PFSK-1 (cell line): Measurements from ENCODE around the gene MRPS15.

Experiments
- POLR2AphosphoS5 ChIP-seq: IDR thresholded peaks from 2 replicates; pipeline ENCODE4 v1.6.1; 2012; ENCODE audit warnings: low read depth, mild to moderate bottlenecking, control low read depth, low read length, moderate library complexity
- TAF1 ChIP-seq: IDR thresholded peaks from 2 replicates; pipeline ENCODE4 v1.6.1; 2012; ENCODE audit warnings: low read length, control low read depth, borderline replicate concordance; ENCODE audit not compliant: insufficient read depth
- TF ChIP-seq, protein P1 (sequence below), 2 experiments: IDR thresholded peaks; 2 replicates each; pipeline versions ENCODE4 v1.6.1 to v1.8.0; 2011 to 2012; ENCODE audit warnings: low read depth in 2 of 2, low read length in 2 of 2, control low read depth in 1 of 2, inconsistent platforms in 1 of 2, mild to moderate bottlenecking in 1 of 2, moderate library complexity in 1 of 2; ENCODE audit not compliant: insufficient read depth in 1 of 2

DNA sequence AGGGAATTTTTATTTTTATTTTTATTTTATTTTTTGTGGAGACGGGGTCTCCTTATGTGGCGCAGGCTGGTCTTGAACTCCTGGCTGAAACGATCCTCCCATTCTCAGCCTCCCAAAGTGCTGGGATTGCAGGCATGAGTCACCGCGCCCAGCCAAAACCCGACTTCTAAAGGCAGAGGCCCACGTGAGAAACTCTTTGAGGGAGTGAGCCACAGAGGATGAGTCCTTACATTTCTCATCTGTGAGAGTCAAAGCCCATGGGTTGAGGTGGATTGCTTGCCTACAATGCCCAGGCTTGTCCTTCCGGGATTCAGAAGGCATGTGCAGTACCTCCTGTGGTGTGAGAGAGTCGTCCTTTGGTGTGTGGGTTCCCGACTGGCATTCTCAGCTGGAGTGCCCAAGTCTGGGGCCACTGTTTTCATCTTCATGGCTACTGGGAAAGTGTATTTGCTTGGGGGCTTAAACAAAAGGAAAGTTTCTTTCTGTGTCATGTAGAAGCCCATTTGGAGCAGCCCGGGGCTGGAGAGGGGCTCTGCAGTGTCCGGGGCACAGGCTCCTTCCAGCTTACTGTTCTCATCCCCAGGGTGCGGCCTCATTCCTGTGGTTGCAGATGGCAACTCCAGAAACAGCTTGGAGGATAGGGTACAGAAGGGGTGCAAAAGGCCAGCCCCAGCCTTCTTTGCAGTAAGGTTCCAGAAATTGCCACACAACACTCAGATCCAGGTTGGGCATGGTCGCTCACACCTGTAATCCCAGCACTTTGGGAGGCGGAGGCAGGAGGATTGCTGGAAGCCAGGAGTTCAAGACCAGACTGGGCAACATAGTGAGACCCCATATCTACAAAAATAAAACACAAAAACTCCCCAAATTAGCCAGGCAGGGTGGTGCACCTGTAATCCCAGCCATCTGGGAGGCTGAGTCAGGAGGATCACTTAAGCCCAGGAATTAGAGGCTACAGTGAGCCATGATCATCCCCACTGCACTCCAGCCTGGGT, 47.9 kb upstream of the MRPS15 start:
- TF ChIP-seq TAF1 (no peak), POLR2AphosphoS5 (no peak)
- TF ChIP-seq, protein P1, sequence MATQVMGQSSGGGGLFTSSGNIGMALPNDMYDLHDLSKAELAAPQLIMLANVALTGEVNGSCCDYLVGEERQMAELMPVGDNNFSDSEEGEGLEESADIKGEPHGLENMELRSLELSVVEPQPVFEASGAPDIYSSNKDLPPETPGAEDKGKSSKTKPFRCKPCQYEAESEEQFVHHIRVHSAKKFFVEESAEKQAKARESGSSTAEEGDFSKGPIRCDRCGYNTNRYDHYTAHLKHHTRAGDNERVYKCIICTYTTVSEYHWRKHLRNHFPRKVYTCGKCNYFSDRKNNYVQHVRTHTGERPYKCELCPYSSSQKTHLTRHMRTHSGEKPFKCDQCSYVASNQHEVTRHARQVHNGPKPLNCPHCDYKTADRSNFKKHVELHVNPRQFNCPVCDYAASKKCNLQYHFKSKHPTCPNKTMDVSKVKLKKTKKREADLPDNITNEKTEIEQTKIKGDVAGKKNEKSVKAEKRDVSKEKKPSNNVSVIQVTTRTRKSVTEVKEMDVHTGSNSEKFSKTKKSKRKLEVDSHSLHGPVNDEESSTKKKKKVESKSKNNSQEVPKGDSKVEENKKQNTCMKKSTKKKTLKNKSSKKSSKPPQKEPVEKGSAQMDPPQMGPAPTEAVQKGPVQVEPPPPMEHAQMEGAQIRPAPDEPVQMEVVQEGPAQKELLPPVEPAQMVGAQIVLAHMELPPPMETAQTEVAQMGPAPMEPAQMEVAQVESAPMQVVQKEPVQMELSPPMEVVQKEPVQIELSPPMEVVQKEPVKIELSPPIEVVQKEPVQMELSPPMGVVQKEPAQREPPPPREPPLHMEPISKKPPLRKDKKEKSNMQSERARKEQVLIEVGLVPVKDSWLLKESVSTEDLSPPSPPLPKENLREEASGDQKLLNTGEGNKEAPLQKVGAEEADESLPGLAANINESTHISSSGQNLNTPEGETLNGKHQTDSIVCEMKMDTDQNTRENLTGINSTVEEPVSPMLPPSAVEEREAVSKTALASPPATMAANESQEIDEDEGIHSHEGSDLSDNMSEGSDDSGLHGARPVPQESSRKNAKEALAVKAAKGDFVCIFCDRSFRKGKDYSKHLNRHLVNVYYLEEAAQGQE (IDR thresholded peaks at IDR 0.05; ENCODE audit: insufficient read depth in 1 of 2, low read depth in 2 of 2, low read length in 2 of 2), result no peak
